ENCODE results near the gene KRTAP5-3. TPM values are rescaled to one million over a fixed set of nuclear protein-coding genes. Genes with fewer than 3 reads are reported as not detected.
"Not testable (repeated sequence)": the region's sequence is repeated elsewhere in the genome, so short reads cannot be mapped to it uniquely, and the experiment has no call there.

Gene KRTAP5-3
- polyA plus RNA-seq, 5 donors: not detected

GRCh38 chr11:1619449-1619848 lies 11.2 kb upstream of the KRTAP5-3 start:
- no peak for DNase-seq

GRCh38 chr11:1618231-1618630 lies 10.0 kb upstream of the KRTAP5-3 start:
- no peak for DNase-seq

GRCh38 chr11:1607901-1608300 lies 362 bp downstream of the KRTAP5-3 start:
- not testable (repeated sequence) for DNase-seq

- not testable (repeated sequence) for DNase-seq
These were observed 962 bp downstream of the KRTAP5-3 start for GRCh38 chr11:1607156-1607845.

- not testable (repeated sequence) for DNase-seq
These were observed 2.3 kb downstream of the KRTAP5-3 start for GRCh38 chr11:1605923-1606322.

- no peak for DNase-seq
These were observed 3.6 kb downstream of the KRTAP5-3 start for GRCh38 chr11:1604711-1605110.

GRCh38 chr11:1604181-1604580 lies 4.1 kb downstream of the KRTAP5-3 start:
- no peak for DNase-seq

GRCh38 chr11:1603629-1604028 lies 4.6 kb downstream of the KRTAP5-3 start:
- no peak for DNase-seq

GRCh38 chr11:1601663-1602062 lies 6.6 kb downstream of the KRTAP5-3 start:
- DNase-seq: not testable (repeated sequence)

- no peak for DNase-seq
These were observed 7.6 kb downstream of the KRTAP5-3 start for GRCh38 chr11:1600626-1601025.

GRCh38 chr11:1598816-1599215 lies 9.4 kb downstream of the KRTAP5-3 start:
- no peak for DNase-seq

- not testable (repeated sequence) for DNase-seq
These were observed 9.9 kb downstream of the KRTAP5-3 start for GRCh38 chr11:1598406-1598805.

- no peak for DNase-seq
These were observed 10.3 kb downstream of the KRTAP5-3 start, which contains the start of gene KRTAP5-2 for GRCh38 chr11:1597994-1598380. KRTAP5-2 (minus strand) TSS chr11:1598294; CDS start chr11:1598250, 44 bp downstream.

GRCh38 chr11:1597331-1597993 lies 10.8 kb downstream of the KRTAP5-3 start:
- no peak for DNase-seq

GRCh38 chr11:1596576-1597121 lies 11.6 kb downstream of the KRTAP5-3 start:
- not testable (repeated sequence) for DNase-seq

GRCh38 chr11:1595994-1596575 lies 12.2 kb downstream of the KRTAP5-3 start:
- not testable (repeated sequence) for DNase-seq

GRCh38 chr11:1592628-1593027 lies 15.6 kb downstream of the KRTAP5-3 start:
- no peak for DNase-seq

- DNase-seq: no peak
These were observed 18.3 kb downstream of the KRTAP5-3 start for GRCh38 chr11:1589996-1590395.

- DNase-seq: not testable (repeated sequence)
These were observed 18.9 kb downstream of the KRTAP5-3 start for GRCh38 chr11:1589191-1589963.

- DNase-seq: no peak
These were observed 21.6 kb downstream of the KRTAP5-3 start for GRCh38 chr11:1586699-1587098.

- DNase-seq: not testable (repeated sequence)
These were observed 23.4 kb downstream of the KRTAP5-3 start, which contains the start of gene KRTAP5-1 for GRCh38 chr11:1584661-1585370. KRTAP5-1 (minus strand) TSS chr11:1585283; CDS start chr11:1585249, 34 bp downstream.
